GM19467 (cell line): ENCODE data around the gene PAK5.

ENCODE experiments used
- ATAC-seq: cut with Tn5 transposase; IDR thresholded peaks from one replicate; pipeline ENCODE4 v1.9.1; 2021; ENCODE audit warnings: mild to moderate bottlenecking, moderate library complexity; ENCODE audit not compliant: unreplicated experiment

PAK5 gene

GRCh38 chr20:9532069-9532838 is 306.6 kb downstream of the PAK5 start:
- no peak for ATAC-seq

DNA sequence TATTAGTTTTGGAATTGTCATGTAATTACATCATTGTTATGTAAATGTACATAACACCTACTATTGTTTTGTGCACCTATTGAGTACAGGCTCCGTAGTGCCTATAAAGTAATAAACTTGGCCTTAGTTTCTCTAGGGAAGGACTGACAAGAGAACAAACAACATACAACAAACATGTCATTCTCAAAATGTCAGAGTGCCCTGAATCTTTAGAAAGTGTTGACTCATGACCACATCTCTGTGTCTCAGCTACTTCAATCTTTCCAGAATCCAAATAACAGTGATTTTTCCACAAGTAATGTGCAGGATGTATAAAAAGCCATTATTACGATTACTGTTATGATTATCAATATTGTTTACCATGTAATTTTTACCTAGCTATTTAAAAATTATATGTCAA is 307.3 kb downstream of the PAK5 start:
- no peak for ATAC-seq

DNA sequence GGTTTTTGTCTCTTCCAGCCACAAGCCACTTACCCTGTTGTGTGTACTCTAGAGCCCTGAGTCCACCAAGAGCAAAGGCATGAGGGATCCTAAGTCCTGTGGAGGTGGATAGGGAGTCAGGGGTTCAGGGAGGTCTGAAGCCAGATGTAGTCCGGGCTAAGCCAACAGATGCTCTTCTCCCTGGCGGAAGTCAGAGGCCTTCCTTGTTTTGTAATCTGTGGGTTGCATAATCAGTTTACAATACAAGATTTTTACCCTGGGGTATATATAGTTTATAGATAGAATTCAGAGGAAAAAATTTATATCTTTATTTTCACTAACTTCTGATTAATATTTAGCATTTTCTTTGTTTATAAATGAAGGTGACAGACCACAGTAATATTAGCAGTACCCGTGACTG is 315.2 kb downstream of the PAK5 start:
- no peak for ATAC-seq

- no peak for ATAC-seq
Observed at GRCh38 chr20:9520086-9520485, 318.8 kb downstream of the PAK5 start.

GRCh38 chr20:9518576-9519175 is 320.2 kb downstream of the PAK5 start:
- ATAC-seq: no peak

DNA sequence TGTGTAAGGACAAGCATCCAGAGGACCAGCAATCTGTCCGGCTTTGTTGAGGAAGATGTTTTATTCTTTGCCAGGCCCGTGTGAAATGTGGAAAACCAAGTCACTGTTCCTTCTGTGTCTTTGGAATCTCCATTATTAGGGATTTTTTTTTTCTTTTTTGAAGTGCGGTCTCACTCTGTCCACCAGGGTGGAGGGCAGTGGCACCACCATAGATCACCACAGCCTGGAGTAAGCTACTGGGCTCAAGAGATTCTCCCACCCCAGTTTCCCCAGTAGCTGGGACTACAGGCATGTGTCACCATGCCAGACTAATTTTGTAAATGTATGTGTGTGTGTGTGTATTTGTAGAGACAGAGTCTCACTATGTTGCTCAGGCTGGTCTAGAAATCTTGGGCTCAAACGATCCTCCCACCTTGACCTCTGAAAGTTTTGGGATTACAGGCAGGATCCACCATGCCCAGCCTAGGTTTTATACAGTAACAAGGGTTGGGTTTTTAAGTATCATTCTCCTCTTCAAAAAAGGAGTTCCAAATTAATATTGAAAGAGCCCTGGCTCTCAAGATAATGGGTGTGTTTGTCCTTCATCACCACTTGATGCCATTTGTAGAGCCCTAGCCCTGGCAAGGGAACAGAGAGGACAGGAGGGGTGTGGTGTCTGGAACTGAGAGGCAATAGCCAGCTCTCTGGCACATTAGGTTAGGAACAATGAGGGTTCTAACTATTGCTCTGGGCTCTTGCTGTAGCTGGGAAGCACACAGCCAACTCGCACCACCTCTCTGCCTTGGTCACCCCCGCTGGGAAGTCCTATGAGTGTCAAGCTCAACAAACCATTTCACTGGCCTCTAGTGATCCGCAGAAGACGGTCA is 321.3 kb downstream of the PAK5 start:
- ATAC-seq: no peak

DNA sequence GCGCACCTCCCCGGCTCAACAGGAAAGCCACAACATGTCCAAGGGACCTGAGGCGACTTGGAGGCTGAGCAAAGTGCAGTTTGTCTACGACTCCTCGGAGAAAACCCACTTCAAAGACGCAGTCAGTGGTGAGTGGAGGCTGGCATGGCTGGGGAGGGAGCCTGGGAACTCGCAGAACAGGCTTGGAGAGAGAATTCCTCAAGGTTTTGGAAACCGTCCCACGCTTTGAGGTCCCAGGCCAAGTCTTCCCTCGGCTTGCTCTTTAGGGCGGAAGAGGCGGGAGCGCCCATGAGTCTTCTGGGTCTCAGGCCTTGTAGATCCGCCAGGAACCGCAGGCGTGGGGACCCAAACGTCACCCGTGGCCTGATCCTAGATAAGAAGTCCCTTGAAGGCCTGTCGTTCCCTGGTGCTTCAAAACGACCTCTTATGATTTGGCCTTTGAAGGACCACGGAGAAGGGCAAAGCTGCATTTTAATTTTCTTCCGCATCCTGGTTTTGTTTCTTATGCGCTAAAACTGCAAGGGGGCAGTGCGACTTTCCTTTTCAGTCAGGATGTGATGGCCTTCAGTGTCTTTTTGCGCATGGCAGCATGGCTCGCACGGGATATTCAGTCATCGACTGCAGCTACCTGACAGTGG is 322.5 kb downstream of the PAK5 start:
- ATAC-seq: no peak

- no peak for ATAC-seq
Observed at GRCh38 chr20:9515741-9516233, 323.1 kb downstream of the PAK5 start.

DNA sequence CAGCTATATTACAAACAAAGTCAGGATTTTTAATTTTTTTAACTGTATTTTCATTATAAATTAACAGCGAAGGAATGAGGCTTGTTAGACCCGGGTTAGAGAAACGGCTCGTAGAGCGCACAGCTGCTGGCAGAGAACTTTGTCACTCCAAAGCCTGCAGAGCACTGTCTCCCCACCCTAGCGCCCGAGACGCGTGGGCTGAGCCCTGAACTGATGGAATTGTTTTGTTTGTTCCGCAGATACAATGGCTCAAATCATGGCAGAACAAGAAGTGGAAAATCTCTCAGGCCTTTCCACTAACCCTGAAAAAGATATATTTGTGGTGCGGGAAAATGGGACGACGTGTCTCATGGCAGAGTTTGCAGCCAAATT is 323.7 kb downstream of the PAK5 start:
- no peak for ATAC-seq

- no peak for ATAC-seq
Observed at GRCh38 chr20:9514461-9515213, 324.2 kb downstream of the PAK5 start, which contains the start of gene LAMP5. LAMP5 (plus strand) TSS chr20:9514590; CDS start chr20:9514853, 263 bp downstream.

- ATAC-seq: no peak
Observed at GRCh38 chr20:9514072-9514460, 324.8 kb downstream of the PAK5 start.

- ATAC-seq: no peak
Observed at GRCh38 chr20:9510911-9511310, 328.0 kb downstream of the PAK5 start.

GRCh38 chr20:9509246-9509645 is 329.6 kb downstream of the PAK5 start:
- ATAC-seq: no peak

DNA sequence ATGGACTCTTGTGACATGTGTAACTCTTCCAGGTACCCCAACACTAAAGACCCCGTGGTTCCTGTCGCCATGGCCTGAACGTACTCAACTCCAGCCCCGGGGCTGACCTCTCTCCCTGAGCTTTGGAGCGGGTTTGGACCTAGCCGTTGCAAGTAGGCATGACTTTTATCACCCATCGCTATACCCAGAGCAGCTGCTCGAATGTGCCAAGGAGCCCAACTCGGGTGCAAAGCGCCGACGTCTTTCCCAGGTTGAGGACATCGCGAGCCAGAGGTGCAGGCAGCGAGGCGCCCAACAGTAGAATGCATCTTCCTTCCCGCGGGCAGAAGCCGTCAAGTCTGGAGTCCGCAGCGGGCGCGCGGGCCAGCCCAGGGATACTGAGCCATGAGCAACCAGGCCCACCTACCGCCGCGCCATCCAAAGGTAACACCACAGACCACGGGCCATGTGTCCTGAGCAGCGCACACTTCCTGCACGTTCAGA is 330.1 kb downstream of the PAK5 start:
- ATAC-seq: no peak

- no peak for ATAC-seq
Observed at GRCh38 chr20:9508240-9508661, 330.6 kb downstream of the PAK5 start.

- no peak for ATAC-seq
Observed at GRCh38 chr20:9507544-9508239, 331.2 kb downstream of the PAK5 start.

- ATAC-seq: no peak
Observed at GRCh38 chr20:9506964-9507369, 331.9 kb downstream of the PAK5 start.

- no peak for ATAC-seq
Observed at GRCh38 chr20:9506280-9506821, 332.5 kb downstream of the PAK5 start.

- ATAC-seq: no peak
Observed at GRCh38 chr20:9503526-9504245, 335.2 kb downstream of the PAK5 start.
